MM.1S (cell line): ENCODE data around the gene SLC25A34.

Experiments used
- DNase-seq: peaks from one replicate; pipeline ENCODE4 v3.0.0-alpha.2; 2015
- H2AFZ ChIP-seq: fragments of 300-600 bp; sonication (generic); 2 replicates; pipeline ENCODE4 v1.6.0; 2016; ENCODE audit warnings: antibody characterized with exemption, low read length
- H3F3A ChIP-seq: fragments of 300-600 bp; sonication (generic); 2 replicates; pipeline ENCODE4 v1.6.1; 2016; ENCODE audit warnings: mild to moderate bottlenecking, antibody characterized with exemption, low read length, moderate library complexity, mixed read lengths; ENCODE audit not compliant: insufficient read depth
- H3K27ac ChIP-seq: fragments of 300-600 bp; sonication (generic); 2 replicates; pipeline ENCODE4 v1.5.1; 2016; ENCODE audit warnings: mild to moderate bottlenecking, low read length
- H3K27me3 ChIP-seq: fragments of 300-600 bp; sonication (generic); replicated peaks from 2 replicates; pipeline ENCODE4 v1.6.0; 2016; ENCODE audit warnings: low read length; ENCODE audit not compliant: insufficient read depth
- H3K36me3 ChIP-seq: fragments of 300-600 bp; sonication (generic); replicated peaks from 2 replicates; pipeline ENCODE4 v1.6.1; 2016; ENCODE audit warnings: mild to moderate bottlenecking, low read length, mixed read lengths; ENCODE audit not compliant: insufficient read depth
- H3K4me1 ChIP-seq: fragments of 300-600 bp; sonication (generic); 2 replicates; pipeline ENCODE4 v1.6.1; 2016; ENCODE audit warnings: low read length, mixed read lengths
- H3K4me2 ChIP-seq: fragments of 300-600 bp; sonication (generic); 2 replicates; pipeline ENCODE4 v1.6.0; 2016; ENCODE audit warnings: low read depth, low read length
- H3K4me3 ChIP-seq: fragments of 300-600 bp; sonication (generic); 2 replicates; pipeline ENCODE4 v1.5.1; 2016; ENCODE audit warnings: low read length, mixed read lengths
- H3K79me2 ChIP-seq: fragments of 300-600 bp; sonication (generic); 2 replicates; pipeline ENCODE4 v1.6.1; 2016; ENCODE audit warnings: mixed run types, low read length, mixed read lengths
- H3K9ac ChIP-seq: fragments of 300-600 bp; sonication (generic); 2 replicates; pipeline ENCODE4 v1.6.1; 2016; ENCODE audit warnings: low read length, mixed read lengths
- H3K9me2 ChIP-seq: fragments of 300-600 bp; sonication (generic); replicated peaks from 2 replicates; pipeline ENCODE4 v1.6.1; 2016; ENCODE audit warnings: mild to moderate bottlenecking, low read length, mixed read lengths; ENCODE audit not compliant: insufficient read depth
- H3K9me3 ChIP-seq: fragments of 300-600 bp; sonication (generic); replicated peaks from 2 replicates; pipeline ENCODE4 v1.6.1; 2016; ENCODE audit warnings: mild to moderate bottlenecking, low read length, mixed read lengths; ENCODE audit not compliant: insufficient read depth
- H4K20me1 ChIP-seq: fragments of 300-600 bp; sonication (generic); 2 replicates; pipeline ENCODE4 v1.6.1; 2016; ENCODE audit warnings: mild to moderate bottlenecking, low read length, moderate library complexity, mixed read lengths; ENCODE audit not compliant: insufficient read depth
- CTCF ChIP-seq: fragments of 300-600 bp; sonication (generic); IDR thresholded peaks from 2 replicates; pipeline ENCODE4 v1.5.1; 2016; ENCODE audit warnings: antibody characterized with exemption, low read length, mixed read lengths
- EZH2 ChIP-seq: fragments of 300-600 bp; sonication (generic); optimal IDR thresholded peaks from 2 replicates; pipeline ENCODE3; 2017; ENCODE audit warnings: low read depth, mild to moderate bottlenecking, antibody characterized with exemption, low read length, mixed read lengths
- EZH2phosphoT487 ChIP-seq: fragments of 300-600 bp; sonication (generic); IDR thresholded peaks from 2 replicates; pipeline ENCODE4 v1.6.1; 2018; ENCODE audit warnings: antibody characterized with exemption, low read length

Gene SLC25A34

GRCh38 chr1:15726508-15726907 lies 9.6 kb upstream of the SLC25A34 start:
- Histone ChIP-seq H3K4me3 (no peak overlapping the region), H2AFZ (no peak overlapping the region), H3K9ac (no peak overlapping the region), H3K36me3 (no peaks in the 10 kb centered on the region; the same call in 1 of the 2 replicates), H3K9me2 (no peaks in the 10 kb centered on the region), H3K4me1 (no peaks in the 10 kb centered on the region), H3K27ac (no peak overlapping the region), H3F3A (no peaks in the 10 kb centered on the region), H3K9me3 (no peaks in the 10 kb centered on the region), H3K79me2 (no peaks in the 10 kb centered on the region), H3K27me3 (no peaks in the 10 kb centered on the region), H3K4me2 (no peak overlapping the region), H4K20me1 (no peaks in the 10 kb centered on the region)
- no peak for TF ChIP-seq CTCF
- TF ChIP-seq EZH2: no peak
- TF ChIP-seq EZH2phosphoT487: no peak
- DNase-seq: no peak

- Histone ChIP-seq H3K27ac (no peak overlapping the region), H3K79me2 (no peaks in the 10 kb centered on the region), H2AFZ (no peak overlapping the region), H3K9ac (no peak overlapping the region), H3K4me3 (no peak overlapping the region), H3F3A (no peaks in the 10 kb centered on the region), H3K27me3 (no peaks in the 10 kb centered on the region), H3K9me2 (no peaks in the 10 kb centered on the region), H3K4me2 (no peak overlapping the region), H4K20me1 (no peaks in the 10 kb centered on the region), H3K36me3 (no peaks in the 10 kb centered on the region; the same call in 1 of the 2 replicates), H3K9me3 (no peaks in the 10 kb centered on the region), H3K4me1 (no peaks in the 10 kb centered on the region)
- no peak for TF ChIP-seq EZH2phosphoT487
- no peak for TF ChIP-seq CTCF
- no peak for TF ChIP-seq EZH2
- no peak for DNase-seq
Observed at GRCh38 chr1:15727021-15727420, 9.0 kb upstream of the SLC25A34 start.

- Histone ChIP-seq H3K4me3 (no peak overlapping the region), H3K4me2 (no peak overlapping the region), H3K4me1 (no peaks in the 10 kb centered on the region), H3K9ac (no peak overlapping the region), H3K9me2 (no peaks in the 10 kb centered on the region), H4K20me1 (no peaks in the 10 kb centered on the region), H2AFZ (no peak overlapping the region), H3K36me3 (no peaks in the 10 kb centered on the region; the same call in 1 of the 2 replicates), H3K79me2 (no peaks in the 10 kb centered on the region), H3F3A (no peaks in the 10 kb centered on the region), H3K27me3 (no peaks in the 10 kb centered on the region), H3K27ac (no peak overlapping the region), H3K9me3 (no peaks in the 10 kb centered on the region)
- TF ChIP-seq EZH2 (no peak), CTCF (no peak), EZH2phosphoT487 (no peak)
- no peak for DNase-seq
Observed at GRCh38 chr1:15727424-15727823, 8.6 kb upstream of the SLC25A34 start.
